HUES64 (cell line): ENCODE measurements around the gene C12orf42.

ENCODE experiments used
- H3K27ac ChIP-seq: 2 replicates; pipeline ENCODE4 v1.7.0; 2013; ENCODE audit warnings: low read depth, low read length, inconsistent platforms
- H3K27me3 ChIP-seq: 2 replicates; pipeline ENCODE4 v1.6.1; 2013; ENCODE audit warnings: mild to moderate bottlenecking, low read length; ENCODE audit not compliant: insufficient read depth
- H3K36me3 ChIP-seq: 2 replicates; pipeline ENCODE4 v1.6.1; 2013; ENCODE audit warnings: mild to moderate bottlenecking, low read length; ENCODE audit not compliant: insufficient read depth
- H3K4me1 ChIP-seq: 2 replicates; pipeline ENCODE4 v1.6.1; 2013; ENCODE audit warnings: mild to moderate bottlenecking, low read length, moderate library complexity; ENCODE audit not compliant: insufficient read depth
- H3K4me3 ChIP-seq: 2 replicates; pipeline ENCODE4 v1.5.1; 2013; ENCODE audit warnings: mild to moderate bottlenecking, low read length, moderate library complexity
- H3K9ac ChIP-seq: 2 replicates; pipeline ENCODE4 v1.6.1; 2013; ENCODE audit warnings: mild to moderate bottlenecking, low read depth, low read length
- H3K9me3 ChIP-seq: 2 replicates; pipeline ENCODE4 v1.6.1; 2013; ENCODE audit warnings: low read depth, low read length; ENCODE audit not compliant: insufficient read depth
- WGBS: fragments of 150-250, 120-280 bp; methylation state at CpG from one replicate; pipeline ENCODE4 v1.1.7; 2013; ENCODE audit warnings: missing lambda C conversion rate; 5-methylcytosine and 5-hydroxymethylcytosine counted together

The C12orf42 gene

DNA sequence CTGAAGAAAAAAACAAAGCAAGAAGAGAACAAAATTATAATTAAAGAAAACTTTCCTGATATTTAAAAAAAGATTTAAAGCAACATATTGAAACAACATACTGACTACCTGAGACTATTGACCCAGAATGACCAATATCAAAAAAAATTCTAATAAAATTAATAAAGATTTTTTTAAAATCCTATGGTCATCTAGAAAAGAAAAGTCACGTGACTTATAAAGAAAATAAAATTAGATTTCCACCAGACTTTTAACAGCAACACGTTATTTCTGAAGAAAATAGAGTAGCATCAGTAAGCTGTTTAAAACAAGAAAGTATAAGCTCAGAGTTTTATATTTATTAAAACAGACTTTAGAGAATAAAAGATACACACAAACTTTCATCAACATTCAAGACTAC, 238.0 kb downstream of the C12orf42 start:
- Histone ChIP-seq H3K9ac (no peak overlapping the region), H3K9me3 (no peaks in the 10 kb centered on the region), H3K36me3 (no peaks in the 10 kb centered on the region), H3K4me3 (no peak overlapping the region), H3K4me1 (no peaks in the 10 kb centered on the region), H3K27ac (no peak overlapping the region), H3K27me3 (no peaks in the 10 kb centered on the region)
- WGBS, result no CpG with 5 or more reads among the region's 2 CpGs
